ENCODE results near the gene HS6ST1. TPM values are rescaled to one million over a fixed set of nuclear protein-coding genes. Genes with fewer than 3 reads are reported as not detected.

The HS6ST1 gene
- total and polyA plus RNA-seq, 3 donors from 2014 or later, result 58.7 to 203 (median 143) TPM

- Histone ChIP-seq H3K27me3 (no peaks in the 10 kb centered on the region), H3K9me3 (no peaks in the 10 kb centered on the region), H3K4me3 (peak overlapping the region in 1 of 2 donors; percentile 89), H3K36me3 (ENCODE audit: low read depth, missing control alignments) (no peaks in the 10 kb centered on the region), H3K4me1 (peaks cover 63% of the 10 kb centered on the region), H3K27ac (no peak overlapping the region)
- no peak for TF ChIP-seq POLR2A (IDR thresholded peaks at IDR 0.05)
- TF ChIP-seq, protein P1, sequence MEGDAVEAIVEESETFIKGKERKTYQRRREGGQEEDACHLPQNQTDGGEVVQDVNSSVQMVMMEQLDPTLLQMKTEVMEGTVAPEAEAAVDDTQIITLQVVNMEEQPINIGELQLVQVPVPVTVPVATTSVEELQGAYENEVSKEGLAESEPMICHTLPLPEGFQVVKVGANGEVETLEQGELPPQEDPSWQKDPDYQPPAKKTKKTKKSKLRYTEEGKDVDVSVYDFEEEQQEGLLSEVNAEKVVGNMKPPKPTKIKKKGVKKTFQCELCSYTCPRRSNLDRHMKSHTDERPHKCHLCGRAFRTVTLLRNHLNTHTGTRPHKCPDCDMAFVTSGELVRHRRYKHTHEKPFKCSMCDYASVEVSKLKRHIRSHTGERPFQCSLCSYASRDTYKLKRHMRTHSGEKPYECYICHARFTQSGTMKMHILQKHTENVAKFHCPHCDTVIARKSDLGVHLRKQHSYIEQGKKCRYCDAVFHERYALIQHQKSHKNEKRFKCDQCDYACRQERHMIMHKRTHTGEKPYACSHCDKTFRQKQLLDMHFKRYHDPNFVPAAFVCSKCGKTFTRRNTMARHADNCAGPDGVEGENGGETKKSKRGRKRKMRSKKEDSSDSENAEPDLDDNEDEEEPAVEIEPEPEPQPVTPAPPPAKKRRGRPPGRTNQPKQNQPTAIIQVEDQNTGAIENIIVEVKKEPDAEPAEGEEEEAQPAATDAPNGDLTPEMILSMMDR (IDR thresholded peaks at IDR 0.05), result no peak
- 53 to 69% methylated on average over 11 to 20 of the region's 20 CpGs for WGBS, 2 donors
- intact Hi-C loops (cut with DNase I; ENCODE audit: low total_unique reads), result no loop called here
- DNase-seq, result peak; percentile 16
Measured at GRCh38 chr2:128314348-128315121, 4.1 kb downstream of the HS6ST1 start.

DNA sequence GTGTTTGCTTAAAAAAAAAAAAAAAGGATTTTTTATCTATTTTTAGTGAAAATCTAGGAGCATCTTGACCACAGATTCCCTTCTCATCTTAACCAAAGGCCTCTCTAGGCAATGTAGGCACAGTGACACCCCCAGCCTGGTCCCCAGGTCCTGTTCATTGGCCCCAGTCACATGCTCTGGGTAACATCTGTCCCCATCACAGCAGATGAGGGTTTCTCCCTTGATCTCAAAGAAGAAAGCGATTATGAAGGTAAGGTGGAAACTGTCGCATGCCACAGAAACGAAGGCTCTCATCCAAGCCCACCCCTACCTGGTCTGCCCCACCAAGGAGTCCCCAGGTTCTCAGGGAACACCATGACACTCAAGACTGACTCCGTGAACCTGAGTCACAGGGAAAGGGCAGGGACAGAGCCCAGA, 4.7 kb downstream of the HS6ST1 start:
- Histone ChIP-seq H3K36me3 (ENCODE audit: low read depth, missing control alignments) (no peaks in the 10 kb centered on the region), H3K4me1 (peaks cover 63% of the 10 kb centered on the region), H3K27me3 (no peaks in the 10 kb centered on the region), H3K9me3 (no peaks in the 10 kb centered on the region), H3K4me3 (no peak overlapping the region), H3K27ac (no peak overlapping the region)
- intact Hi-C loops (cut with DNase I; ENCODE audit: low total_unique reads), result no loop called here
- WGBS, 2 donors, result 71 to 74% methylated on average over 4 of the region's 4 CpGs
- peak; percentile 22 for DNase-seq
- TF ChIP-seq POLR2A (IDR thresholded peaks at IDR 0.05), result no peak
- TF ChIP-seq, protein P1 (IDR thresholded peaks at IDR 0.05), result no peak

DNA sequence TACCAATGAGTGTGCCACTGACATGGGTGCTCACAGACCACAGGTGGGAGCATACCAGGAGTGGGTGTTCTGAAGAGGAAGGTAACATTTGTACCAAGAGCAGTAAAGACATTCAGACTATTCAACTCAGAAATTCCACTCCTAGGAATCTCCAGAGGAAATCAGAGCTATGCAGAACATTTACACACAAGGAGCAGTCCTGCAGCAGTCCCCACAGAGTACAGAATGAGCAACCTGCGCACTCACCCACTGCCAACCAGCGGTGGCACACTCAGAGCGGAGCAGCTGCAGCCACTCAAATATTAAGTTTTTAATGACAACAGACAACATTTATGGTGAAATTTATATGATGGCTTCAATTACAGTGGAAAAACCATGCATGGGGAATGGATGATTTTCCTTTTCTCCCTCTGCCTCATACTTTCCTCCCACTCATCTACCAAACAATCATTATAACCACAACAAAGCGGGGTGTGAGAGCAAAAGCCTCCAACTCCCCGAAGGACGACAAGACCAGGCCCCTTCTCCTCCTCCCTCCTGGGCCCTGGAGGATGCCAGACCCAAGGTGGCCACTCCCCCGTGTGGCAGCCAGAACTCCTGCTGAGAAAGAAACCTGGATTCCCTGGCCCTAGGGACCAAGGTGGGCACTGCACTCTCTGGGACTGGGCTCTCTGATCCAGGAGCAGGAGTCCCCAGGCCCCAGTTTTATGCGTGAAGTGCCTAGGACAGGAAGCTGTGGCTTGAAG, 5.4 kb downstream of the HS6ST1 start:
- Histone ChIP-seq H3K27me3 (no peaks in the 10 kb centered on the region), H3K9me3 (no peaks in the 10 kb centered on the region), H3K27ac (no peak overlapping the region), H3K4me3 (no peak overlapping the region), H3K36me3 (ENCODE audit: low read depth, missing control alignments) (no peaks in the 10 kb centered on the region), H3K4me1 (peaks cover 69% of the 10 kb centered on the region)
- intact Hi-C loops (cut with DNase I; ENCODE audit: low total_unique reads), result no loop called here
- peak; percentile 29 for DNase-seq
- TF ChIP-seq, protein P1 (IDR thresholded peaks at IDR 0.05), result no peak
- TF ChIP-seq POLR2A (IDR thresholded peaks at IDR 0.05), result no peak
- WGBS, 2 donors, result 33 to 58% methylated on average over 8 of the region's 8 CpGs

DNA sequence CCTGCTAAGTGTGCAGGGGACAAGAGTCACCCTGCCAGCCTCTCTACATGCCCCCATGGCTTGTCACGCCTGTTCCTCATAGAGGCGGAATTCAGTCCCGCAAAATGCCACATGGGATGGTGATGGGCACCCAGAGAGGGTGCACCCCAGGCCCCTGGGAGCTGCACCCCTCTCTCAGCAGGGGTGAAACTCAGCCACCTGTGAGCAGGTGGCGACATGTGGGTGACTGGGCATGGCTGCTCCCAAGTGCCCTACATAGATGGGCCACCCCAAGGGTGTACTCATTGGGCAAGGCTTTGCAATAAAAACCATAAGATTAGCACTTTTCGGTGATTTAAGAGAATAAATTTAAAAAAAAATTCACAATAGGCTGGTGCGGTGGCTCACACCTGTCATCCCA, 6.3 kb downstream of the HS6ST1 start:
- no peak for DNase-seq
- 88 to 93% methylated on average over 5 to 6 of the region's 6 CpGs for WGBS, 2 donors
- Histone ChIP-seq H3K4me3 (no peak overlapping the region), H3K9me3 (no peaks in the 10 kb centered on the region), H3K27me3 (no peaks in the 10 kb centered on the region), H3K4me1 (peaks cover 77% of the 10 kb centered on the region), H3K36me3 (ENCODE audit: low read depth, missing control alignments) (no peaks in the 10 kb centered on the region), H3K27ac (no peak overlapping the region)
- TF ChIP-seq POLR2A (IDR thresholded peaks at IDR 0.05), result no peak
- TF ChIP-seq, protein P1 (IDR thresholded peaks at IDR 0.05), result no peak
- intact Hi-C loops (cut with DNase I; ENCODE audit: low total_unique reads), result no loop called here

Measured in testis (tissue), 3 donors.